Measurements from ENCODE around the gene AQP3.
"Not testable (repeated sequence)": the region's sequence is repeated elsewhere in the genome, so short reads cannot be mapped to it uniquely, and the experiment has no call there.

Gene AQP3

GRCh38 chr9:33393581-33393980 lies 53.8 kb downstream of the AQP3 start:
- H3K9ac ChIP-seq = no peak overlapping the region
- no peaks in the 10 kb centered on the region for H3K79me2 ChIP-seq (ENCODE audit: insufficient read depth, low read depth)
- no peak overlapping the region for H3K27ac ChIP-seq
- H3K4me3 ChIP-seq (IDR thresholded peaks at IDR 0.05; ENCODE audit: insufficient read depth, low read depth, low read length) = no peak overlapping the region
- no peak overlapping the region for H2AFZ ChIP-seq (ENCODE audit: low read depth)
- no peak overlapping the region for H3K4me2 ChIP-seq
- no peak for TF ChIP-seq CTCF (conservative IDR thresholded peaks at IDR 0.05; ENCODE audit: low read depth, low read length)
- no peaks in the 10 kb centered on the region for H3K4me1 ChIP-seq (ENCODE audit: low read depth, poor library complexity, severe bottlenecking)
- no peaks in the 10 kb centered on the region for H3K36me3 ChIP-seq (ENCODE audit: insufficient read depth)
- H3K27me3 ChIP-seq (ENCODE audit: insufficient read depth, low read depth) = no peaks in the 10 kb centered on the region
- H4K20me1 ChIP-seq (ENCODE audit: insufficient read depth) = no peaks in the 10 kb centered on the region

- not testable (repeated sequence) for H3K27me3 ChIP-seq (ENCODE audit: insufficient read depth, low read depth); H3K4me1 ChIP-seq (ENCODE audit: low read depth, poor library complexity, severe bottlenecking); H4K20me1 ChIP-seq (ENCODE audit: insufficient read depth); H3K9ac ChIP-seq; H3K79me2 ChIP-seq (ENCODE audit: insufficient read depth, low read depth); H2AFZ ChIP-seq (ENCODE audit: low read depth); H3K27ac ChIP-seq; H3K36me3 ChIP-seq (ENCODE audit: insufficient read depth); H3K4me3 ChIP-seq (IDR thresholded peaks at IDR 0.05; ENCODE audit: insufficient read depth, low read depth, low read length); H3K4me2 ChIP-seq
Observed at GRCh38 chr9:33392591-33393021, 54.8 kb downstream of the AQP3 start.
